NCI-H82 treated with DMSO at 0.1 percent for 48 hours (cell line): ENCODE results near the gene CARD11.

Source experiments
- DNase-seq: peaks from one replicate; lab custom pipeline; 2025; ENCODE audit not compliant: unreplicated experiment; lab: John Stamatoyannopoulos, UW

CARD11 gene

DNA sequence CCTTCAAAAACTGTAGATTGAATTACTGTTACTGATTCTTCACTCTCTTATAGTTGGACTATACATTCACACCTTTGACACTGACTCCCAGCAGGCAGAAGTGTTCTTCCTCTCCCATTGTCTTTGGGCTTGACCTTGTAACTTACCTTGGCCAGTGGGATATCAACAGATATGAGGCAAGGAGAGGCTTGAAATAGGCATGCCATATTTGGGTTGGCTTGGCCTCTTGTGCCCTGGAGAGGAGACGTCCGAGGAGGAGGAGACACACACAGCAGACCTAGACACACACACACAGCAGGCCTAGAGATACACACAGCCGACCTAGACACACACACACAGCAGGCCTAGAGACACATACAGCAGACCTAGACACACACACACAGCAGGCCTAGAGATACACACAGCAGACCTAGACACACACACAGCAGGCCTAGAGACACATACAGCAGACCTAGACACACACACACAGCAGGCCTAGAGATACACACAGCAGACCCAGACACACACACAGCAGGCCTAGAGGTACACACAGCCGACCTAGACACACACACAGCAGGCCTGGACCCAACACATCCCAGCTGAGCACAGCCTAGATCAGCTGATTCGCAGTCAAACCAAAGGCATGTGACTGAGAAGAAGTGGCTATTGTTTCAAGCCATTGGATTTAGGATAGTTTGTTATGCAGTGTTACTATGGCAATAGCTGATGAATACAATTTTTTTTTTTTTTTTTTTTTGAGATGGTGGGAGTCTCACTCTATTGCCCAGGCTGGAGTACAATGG, 187.1 kb downstream of the CARD11 start:
- DNase-seq: no peak
